Activated CD4-positive, CD25-positive, alpha-beta regulatory T cell treated with anti-CD3 and anti-CD28 coated beads, Interleukin-2, amount 50 U/mL, for 72 hours (primary cell): Measurements from ENCODE around the gene CREB5.

Experiments
- DNase-seq: peaks from one replicate; pipeline ENCODE4 v3.0.0; 2021

Gene CREB5

DNA sequence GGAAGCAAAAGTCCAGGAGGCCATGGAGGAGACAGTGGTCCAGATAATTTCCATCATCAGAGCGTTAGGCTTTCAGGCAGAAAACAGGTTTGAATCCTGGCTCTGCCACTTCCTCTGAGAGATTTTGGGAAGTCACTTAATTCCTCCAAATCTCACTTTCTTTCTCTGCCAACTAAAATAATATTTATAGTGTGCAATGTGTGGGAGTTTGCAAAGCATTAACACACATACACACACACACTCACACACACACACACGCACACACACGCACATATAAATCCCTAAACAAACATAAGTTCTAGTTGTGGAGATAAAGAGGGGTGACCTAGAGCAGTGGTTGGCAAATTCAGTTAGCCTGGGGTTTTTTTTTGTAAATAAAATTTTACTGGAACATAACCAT is 461.0 kb downstream of the CREB5 start:
- no peak for DNase-seq

DNA sequence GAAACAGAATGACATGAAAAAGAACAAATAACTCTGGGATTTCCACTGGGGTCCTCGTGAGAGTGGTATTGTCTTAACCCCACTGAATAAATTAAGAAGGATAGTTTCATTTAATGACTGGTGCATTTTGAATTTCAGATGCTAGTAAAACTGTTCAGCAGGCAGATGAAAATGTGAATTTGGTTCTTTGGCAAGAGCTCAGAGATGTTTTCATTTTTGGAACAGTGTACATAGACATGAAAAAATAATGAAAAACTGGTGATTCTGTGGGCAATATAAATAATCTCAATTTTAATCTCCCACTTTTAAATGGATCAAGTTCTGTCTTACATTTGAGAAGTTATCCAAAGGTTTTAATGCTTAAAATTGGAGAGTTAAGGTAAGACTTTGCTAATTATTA is 461.7 kb downstream of the CREB5 start:
- DNase-seq = no peak
